Keratinocyte (primary cell): Measurements from ENCODE around the gene TUT7.

ENCODE experiments used
- EZH2 ChIP-seq: IDR thresholded peaks from one replicate; pipeline ENCODE4 v1.6.1; 2012; ENCODE audit warnings: inconsistent platforms, mild to moderate bottlenecking, low read length, moderate library complexity
- TF ChIP-seq, protein P1 (sequence below), 3 experiments: IDR thresholded peaks in 1 of 3; conservative IDR thresholded peaks in 1 of 3; optimal IDR thresholded peaks in 1 of 3; 2 replicates in 2 of 3; 3 replicates in 1 of 3; pipeline versions ENCODE3 to v1.5.1; 2011; ENCODE audit warnings: low read length in 3 of 3, mild to moderate bottlenecking in 3 of 3, moderate library complexity in 2 of 3, control low read depth in 1 of 3, inconsistent platforms in 1 of 3; ENCODE audit not compliant: insufficient read depth in 2 of 3; ENCODE audit errors: extremely low read depth in 1 of 3

DNA sequence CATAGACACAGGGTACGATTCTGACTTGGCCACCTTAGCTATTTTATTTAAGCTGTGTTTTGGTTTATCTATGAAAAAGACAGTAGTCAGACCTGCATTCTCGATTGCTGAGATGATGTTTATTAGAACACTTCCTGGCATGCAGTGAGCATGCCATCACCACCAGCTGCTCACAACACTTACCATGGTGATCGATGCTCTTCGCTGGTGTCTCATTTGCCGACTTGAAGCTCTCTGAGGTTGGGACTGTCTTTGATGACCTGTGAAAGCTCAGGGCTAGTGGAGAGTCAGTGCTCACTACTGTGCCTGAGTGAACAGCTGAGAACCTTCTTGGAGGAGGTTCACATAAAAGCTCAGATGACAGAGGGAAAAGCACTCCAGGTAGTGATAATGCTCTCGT is 90.3 kb downstream of the TUT7 start:
- TF ChIP-seq EZH2: no peak
- TF ChIP-seq, protein P1, sequence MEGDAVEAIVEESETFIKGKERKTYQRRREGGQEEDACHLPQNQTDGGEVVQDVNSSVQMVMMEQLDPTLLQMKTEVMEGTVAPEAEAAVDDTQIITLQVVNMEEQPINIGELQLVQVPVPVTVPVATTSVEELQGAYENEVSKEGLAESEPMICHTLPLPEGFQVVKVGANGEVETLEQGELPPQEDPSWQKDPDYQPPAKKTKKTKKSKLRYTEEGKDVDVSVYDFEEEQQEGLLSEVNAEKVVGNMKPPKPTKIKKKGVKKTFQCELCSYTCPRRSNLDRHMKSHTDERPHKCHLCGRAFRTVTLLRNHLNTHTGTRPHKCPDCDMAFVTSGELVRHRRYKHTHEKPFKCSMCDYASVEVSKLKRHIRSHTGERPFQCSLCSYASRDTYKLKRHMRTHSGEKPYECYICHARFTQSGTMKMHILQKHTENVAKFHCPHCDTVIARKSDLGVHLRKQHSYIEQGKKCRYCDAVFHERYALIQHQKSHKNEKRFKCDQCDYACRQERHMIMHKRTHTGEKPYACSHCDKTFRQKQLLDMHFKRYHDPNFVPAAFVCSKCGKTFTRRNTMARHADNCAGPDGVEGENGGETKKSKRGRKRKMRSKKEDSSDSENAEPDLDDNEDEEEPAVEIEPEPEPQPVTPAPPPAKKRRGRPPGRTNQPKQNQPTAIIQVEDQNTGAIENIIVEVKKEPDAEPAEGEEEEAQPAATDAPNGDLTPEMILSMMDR (optimal IDR thresholded peaks at IDR 0.05 in 1 of 3, IDR thresholded peaks at IDR 0.05 in 1 of 3, conservative IDR thresholded peaks at IDR 0.05 in 1 of 3; ENCODE audit: extremely low read depth in 1 of 3, insufficient read depth in 2 of 3, low read length in 3 of 3): no peak
